ENCODE data around the gene LSM10.

DNA sequence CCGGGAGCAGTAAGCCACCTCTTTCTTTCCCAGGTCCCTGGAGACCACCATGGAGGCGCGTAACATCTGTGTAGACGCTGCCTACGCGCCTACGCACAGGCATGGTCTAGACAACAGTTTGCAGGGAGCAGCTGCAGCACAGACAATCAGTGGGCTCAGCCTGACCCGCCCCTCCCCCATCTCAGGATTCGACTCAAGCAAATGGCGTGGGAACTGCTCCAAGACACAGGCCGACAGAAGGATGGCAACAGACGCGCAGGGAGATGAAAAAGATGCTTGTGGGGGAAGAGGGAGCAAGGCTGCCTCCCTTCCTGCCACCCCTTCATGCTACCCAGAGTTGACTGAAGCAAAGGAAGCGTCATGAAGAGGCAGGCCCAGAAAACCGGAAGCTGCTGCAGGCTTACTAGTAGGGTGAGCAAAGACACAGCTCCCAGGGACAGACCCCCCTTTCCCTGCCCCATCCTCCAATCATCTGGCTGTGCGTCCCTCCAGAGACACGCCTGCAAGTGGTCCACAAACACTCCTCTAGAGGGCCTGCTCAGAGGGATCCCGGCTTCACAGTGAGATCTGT lies 31.5 kb downstream of the LSM10 start:
- TF ChIP-seq, protein P1, sequence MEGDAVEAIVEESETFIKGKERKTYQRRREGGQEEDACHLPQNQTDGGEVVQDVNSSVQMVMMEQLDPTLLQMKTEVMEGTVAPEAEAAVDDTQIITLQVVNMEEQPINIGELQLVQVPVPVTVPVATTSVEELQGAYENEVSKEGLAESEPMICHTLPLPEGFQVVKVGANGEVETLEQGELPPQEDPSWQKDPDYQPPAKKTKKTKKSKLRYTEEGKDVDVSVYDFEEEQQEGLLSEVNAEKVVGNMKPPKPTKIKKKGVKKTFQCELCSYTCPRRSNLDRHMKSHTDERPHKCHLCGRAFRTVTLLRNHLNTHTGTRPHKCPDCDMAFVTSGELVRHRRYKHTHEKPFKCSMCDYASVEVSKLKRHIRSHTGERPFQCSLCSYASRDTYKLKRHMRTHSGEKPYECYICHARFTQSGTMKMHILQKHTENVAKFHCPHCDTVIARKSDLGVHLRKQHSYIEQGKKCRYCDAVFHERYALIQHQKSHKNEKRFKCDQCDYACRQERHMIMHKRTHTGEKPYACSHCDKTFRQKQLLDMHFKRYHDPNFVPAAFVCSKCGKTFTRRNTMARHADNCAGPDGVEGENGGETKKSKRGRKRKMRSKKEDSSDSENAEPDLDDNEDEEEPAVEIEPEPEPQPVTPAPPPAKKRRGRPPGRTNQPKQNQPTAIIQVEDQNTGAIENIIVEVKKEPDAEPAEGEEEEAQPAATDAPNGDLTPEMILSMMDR (IDR thresholded peaks at IDR 0.05): no peak
- no peak for TF ChIP-seq POLR2A (IDR thresholded peaks at IDR 0.05)

Data from vagina (tissue), 2 donors.